Measurements from ENCODE around the gene ZSCAN29.

Gene ZSCAN29

DNA sequence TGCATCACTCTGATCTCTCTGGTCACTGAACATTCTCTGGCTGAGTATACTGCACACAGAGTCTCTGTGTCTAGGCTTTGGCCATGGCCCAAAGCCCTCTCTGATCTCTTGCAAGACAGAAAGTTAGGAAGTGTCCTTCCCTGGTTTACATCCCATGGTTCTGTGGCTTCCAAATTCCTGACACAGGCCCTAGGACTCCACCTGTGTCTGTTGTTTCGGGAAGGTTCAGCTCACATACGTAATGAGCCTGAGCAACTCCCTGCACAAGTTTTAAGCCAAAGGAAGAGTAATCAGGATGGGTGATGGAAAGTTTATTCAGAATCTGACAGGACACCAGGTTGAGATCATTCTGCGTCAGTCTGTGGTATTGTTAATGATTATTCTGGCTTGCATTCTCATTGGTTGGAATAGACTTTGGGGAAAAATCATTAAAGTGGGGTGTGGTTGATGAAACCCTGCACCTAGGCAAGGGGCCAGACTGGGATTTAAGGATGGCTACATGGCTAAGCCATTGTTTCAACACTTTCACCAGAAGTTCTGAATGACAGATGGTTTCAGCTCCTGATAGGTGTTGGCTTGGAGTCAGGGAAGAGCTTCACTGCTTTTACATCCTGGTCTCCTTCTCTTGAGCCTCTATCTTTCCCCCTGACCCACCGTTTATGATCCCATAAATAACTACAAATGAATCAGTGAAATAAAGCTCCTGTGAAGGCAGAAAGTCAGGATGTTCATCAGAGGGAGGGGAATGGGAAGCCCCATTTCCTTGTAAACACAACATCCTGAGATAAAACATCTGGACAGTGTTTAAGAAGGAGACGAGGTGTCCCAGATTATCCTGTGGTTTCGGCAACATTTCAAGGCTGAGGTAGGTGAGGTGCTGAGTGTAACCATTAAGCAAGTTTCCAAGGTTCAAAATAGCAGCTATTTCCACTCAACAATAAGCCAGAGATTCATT lies 54.5 kb downstream of the ZSCAN29 start:
- H3K27ac ChIP-seq: no peak overlapping the region
- no peak for DNase-seq (ENCODE audit: low spot score)
- CTCF ChIA-PET: no interaction called here
- TF ChIP-seq, protein P1, sequence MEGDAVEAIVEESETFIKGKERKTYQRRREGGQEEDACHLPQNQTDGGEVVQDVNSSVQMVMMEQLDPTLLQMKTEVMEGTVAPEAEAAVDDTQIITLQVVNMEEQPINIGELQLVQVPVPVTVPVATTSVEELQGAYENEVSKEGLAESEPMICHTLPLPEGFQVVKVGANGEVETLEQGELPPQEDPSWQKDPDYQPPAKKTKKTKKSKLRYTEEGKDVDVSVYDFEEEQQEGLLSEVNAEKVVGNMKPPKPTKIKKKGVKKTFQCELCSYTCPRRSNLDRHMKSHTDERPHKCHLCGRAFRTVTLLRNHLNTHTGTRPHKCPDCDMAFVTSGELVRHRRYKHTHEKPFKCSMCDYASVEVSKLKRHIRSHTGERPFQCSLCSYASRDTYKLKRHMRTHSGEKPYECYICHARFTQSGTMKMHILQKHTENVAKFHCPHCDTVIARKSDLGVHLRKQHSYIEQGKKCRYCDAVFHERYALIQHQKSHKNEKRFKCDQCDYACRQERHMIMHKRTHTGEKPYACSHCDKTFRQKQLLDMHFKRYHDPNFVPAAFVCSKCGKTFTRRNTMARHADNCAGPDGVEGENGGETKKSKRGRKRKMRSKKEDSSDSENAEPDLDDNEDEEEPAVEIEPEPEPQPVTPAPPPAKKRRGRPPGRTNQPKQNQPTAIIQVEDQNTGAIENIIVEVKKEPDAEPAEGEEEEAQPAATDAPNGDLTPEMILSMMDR (conservative IDR thresholded peaks at IDR 0.05; ENCODE audit: low read depth): no peak
- POLR2A ChIA-PET (ENCODE audit: low non-redundant PET): no interaction called here

DNA sequence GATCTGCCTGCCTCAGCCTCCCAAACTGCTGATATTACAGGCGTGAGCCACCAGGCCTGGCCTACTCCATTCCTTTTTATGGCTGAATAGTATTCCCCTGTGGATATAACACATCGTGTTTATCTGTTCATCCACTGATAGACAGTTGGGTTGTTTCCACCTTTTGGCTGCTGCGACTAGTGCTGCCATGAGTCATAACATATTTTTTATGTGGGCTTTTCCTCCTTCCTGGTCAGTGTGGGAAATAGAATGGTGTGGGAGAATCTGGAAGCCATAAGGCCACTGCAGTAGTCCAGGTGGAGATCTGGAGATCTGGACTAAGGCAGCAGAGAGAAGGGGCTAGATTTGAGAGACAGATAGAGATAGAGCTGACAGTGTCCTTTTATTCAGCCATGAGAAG lies 56.7 kb downstream of the ZSCAN29 start:
- CTCF ChIA-PET: no interaction called here
- H3K27ac ChIP-seq: no peak overlapping the region
- TF ChIP-seq, protein P1 (conservative IDR thresholded peaks at IDR 0.05; ENCODE audit: low read depth): no peak
- POLR2A ChIA-PET (ENCODE audit: low non-redundant PET): no interaction called here
- DNase-seq (ENCODE audit: low spot score): no peak

DNA sequence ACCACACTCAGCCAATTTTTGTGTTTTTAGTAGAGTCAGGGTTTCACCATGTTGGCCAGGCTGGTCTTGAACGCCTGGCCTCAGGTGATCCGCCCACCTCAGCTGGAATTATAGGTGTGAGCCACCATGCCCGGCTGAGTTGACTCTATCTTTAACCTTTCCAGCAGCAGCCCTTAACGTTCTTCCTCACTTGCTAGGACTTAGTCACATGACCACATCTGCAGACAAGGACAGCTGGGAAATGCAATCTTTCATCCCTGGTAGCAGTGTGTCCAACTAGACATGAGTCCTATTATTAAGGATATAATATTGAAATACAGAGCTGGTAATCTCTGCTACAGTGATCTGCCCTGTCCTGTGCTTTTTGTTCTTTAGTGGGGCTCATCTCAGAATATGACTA lies 58.5 kb downstream of the ZSCAN29 start:
- ChIA-PET CTCF (no interaction called here), POLR2A (ENCODE audit: low non-redundant PET) (no interaction called here)
- TF ChIP-seq, protein P1 (conservative IDR thresholded peaks at IDR 0.05; ENCODE audit: low read depth): no peak
- no peak for DNase-seq (ENCODE audit: low spot score)
- H3K27ac ChIP-seq: no peak overlapping the region
